NOMO-1 treated with DMSO at 0.1 percent for 48 hours (cell line): Measurements from ENCODE around the gene SUSD2.
"Not testable (repeated sequence)": the region's sequence is repeated elsewhere in the genome, so short reads cannot be mapped to it uniquely, and the experiment has no call there.

Experiments used
- DNase-seq: peaks from one replicate; lab custom pipeline; 2025; ENCODE audit not compliant: unreplicated experiment; lab: John Stamatoyannopoulos, UW

SUSD2 gene

DNA sequence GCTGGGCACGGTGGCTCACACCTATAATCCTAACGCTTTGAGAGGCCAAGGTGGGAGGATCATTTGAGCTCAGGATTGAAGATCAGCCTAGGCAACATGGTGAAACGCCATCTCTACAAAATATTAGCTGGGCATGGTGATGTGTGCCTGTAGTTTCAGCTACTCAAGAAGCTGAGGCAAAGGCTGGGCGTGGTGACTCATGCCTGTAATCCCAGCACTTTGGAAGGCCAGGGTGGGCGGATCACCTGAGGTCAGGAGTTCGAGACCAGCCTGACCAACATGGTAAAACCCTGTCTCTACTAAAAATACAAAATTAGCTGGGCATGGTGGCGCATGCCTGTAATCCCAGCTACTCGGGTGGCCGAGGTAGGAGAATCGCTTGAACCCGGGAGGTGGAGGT is 29.1 kb downstream of the SUSD2 start:
- not testable (repeated sequence) for DNase-seq

DNA sequence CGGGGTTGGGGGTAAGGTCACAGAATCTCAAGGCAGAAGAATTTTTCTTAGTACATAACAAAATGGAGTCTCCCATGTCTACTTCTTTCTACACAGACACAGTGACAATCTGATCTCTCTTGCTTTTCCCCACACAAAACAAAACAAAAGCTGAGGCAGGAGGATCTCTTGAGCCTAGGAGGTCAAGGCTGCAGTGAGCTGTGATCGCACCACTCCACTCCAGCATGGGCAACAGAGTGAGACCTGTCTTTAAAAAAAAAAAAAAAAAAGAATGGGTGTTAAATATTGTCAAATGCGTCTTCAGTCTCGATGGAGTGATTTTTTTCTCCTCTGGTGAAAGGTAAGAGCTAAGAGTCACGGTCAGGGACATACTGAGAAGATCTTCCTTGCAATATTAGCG is 30.4 kb downstream of the SUSD2 start:
- not testable (repeated sequence) for DNase-seq

DNA sequence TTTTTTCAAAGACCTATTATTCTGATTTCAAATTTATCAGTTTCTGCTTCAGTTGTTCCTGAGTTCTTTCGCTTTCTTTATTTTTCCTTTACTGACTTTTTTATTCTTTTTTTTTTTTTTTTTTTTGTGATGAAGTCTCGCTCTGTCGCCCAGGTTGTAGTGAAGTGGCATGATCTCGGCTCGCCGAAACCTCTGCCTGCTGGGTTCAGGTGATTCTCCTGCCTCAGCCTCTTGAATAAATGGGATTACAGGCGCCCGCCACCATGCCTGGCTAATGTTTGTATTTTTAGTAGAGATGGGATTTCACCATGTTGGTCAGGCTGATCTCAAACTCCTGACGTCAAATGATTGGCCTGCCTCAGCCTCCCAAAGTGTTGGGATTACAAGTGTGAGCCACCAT is 31.8 kb downstream of the SUSD2 start:
- not testable (repeated sequence) for DNase-seq

DNA sequence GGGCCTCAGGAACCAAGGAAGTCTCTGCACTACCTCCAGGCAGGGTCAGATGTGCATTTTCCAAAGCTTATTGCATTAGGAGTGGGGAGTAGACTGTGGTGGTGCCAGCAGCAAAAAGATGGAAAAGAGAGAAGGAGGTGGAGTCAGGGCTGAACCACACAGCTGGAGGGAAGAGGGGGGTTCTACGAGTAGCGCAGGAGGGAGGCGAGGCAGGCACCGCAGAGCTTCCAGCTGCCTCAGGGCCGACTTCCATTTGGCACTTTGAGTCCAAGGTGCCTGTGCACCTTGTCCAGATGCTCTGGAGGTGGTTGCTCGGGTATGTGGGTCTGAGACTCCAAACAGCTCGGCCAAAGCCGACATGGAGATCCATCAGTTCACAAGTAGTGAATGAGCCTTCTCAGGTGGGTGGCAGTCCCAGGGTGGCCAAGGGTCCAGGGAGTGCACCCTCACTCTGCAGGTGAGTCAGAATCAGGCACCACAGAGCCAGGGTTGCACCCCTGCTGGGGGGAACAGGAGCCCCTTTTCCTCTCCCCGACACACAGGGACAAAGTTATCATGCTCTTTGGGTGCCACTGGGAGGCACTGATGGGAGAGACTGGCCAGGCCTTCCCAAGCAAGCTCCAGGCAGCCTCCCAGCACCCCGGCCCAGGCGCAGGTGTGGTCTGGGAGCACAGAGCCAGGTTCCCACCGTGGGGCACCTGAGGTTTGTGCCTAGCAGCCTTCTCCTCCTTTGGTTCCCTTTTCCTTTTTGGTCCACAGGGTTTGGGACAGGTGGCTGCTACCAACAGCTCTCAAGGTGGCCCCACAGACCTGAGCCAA is 33.4 kb downstream of the SUSD2 start:
- no peak for DNase-seq

DNA sequence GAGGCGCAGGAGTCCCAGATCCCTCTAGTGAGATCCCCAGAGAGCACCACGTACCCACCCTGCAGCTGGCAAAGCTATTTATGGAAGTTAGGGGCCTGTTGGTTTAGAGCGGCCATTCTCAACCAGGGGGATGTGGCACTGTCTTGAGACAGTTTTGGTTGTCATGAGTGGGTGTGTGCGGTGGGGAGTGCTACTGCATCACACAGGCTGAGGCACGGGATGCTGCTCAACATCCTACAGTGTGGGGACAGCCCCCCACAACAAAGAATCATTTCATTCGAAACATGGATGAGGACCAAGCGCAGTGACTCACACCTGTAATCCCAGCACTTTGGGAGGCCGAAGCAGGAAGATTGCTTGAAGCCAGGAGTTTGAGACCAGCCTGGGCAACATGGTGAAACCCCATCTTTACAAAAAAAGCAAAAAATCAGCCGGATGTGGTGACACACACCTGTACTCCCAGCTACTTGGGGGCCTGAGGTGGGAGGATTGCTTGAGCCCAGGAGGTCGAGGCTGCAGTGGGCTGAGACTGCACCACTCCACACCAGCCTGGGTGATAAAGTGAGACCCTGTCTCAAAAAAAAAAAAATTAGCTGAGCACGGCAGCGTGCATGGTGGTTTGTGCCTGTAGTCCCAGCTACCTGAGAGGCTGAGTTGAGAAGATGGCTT is 35.4 kb downstream of the SUSD2 start:
- DNase-seq, result no peak

DNA sequence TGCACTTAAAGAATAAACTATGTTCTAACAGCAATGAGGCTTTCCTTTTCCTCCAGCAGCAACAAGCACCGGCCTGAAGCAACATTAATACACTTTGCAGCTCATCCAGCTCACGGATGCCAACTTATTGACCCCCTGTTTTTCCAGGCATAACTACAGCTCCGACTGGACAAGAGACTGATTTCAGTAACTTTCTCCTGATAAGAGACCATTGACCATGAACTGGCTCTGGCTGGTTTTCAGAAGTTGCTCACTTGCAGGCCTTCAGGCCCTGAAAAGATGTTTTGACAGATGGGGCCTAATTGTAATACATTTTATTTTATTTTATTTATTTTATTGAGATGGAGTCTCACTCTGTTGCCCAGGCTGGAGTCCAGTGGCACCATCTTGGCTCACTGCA is 36.1 kb downstream of the SUSD2 start:
- DNase-seq, result no peak

DNA sequence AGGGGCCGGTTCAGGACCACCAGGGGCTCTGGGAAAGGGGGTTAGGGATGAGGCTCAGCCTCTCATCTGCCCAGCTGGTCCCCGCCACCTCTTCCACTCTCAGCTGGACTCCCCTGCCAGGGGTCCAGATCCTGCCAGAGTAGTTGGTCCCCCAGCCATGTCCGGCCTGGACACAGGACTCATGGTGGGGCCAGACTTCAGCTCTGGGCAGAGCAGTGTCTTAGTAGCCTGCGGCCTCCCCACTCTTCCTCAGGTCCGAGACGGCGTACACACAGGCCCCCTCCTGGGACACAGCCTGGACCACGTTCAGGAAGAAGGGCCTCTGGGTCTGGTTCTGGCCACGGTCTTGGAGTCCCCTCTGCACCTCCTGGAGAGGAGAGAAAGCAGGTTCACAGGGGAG is 38.5 kb downstream of the SUSD2 start:
- no peak for DNase-seq

DNA sequence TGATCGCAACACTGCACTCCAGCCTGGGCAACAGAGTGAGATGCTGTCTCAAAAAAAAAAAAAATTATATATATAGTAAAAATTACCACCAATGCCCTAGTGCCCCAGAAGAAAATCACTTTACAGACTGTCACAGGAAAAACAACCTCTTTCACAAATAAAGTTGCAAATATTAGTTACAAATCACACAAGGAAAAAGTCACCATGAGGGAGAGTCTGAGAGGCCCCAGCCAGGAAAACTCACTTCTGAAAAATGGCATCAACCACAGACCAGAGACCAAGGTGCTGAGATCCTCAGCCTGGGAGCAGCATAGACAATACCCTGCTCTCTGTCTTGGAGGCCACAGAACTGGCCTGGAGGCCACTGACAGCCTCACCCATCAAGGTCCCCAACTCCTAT is 43.2 kb downstream of the SUSD2 start:
- DNase-seq, result no peak

DNA sequence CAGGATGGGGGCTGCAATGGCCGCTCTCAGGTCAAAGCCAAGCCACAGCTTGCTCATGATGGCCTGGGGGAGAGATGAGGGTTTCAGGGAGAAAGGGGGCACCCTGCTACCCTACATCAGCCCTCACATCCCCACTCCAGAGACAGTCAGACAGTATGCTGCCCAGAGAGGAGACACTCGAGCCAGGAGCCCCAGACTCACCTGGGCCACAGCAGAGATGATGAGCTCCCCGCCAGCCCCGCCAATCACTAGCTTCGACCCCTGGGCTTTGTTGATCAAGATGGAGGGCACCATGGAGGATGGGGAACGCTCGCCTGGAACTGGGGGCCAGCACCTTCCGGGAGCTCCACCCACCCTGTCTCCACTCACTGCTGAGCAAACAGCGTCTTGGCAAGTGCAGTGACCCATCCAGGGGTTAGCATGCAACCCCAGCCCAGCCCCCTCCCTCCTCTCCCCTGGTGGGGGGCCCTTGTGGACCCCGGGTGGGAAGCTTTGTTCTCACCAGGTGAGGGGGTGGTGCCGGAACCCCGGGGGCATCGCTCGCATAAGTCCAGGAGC is 43.8 kb downstream of the SUSD2 start:
- no peak for DNase-seq

DNA sequence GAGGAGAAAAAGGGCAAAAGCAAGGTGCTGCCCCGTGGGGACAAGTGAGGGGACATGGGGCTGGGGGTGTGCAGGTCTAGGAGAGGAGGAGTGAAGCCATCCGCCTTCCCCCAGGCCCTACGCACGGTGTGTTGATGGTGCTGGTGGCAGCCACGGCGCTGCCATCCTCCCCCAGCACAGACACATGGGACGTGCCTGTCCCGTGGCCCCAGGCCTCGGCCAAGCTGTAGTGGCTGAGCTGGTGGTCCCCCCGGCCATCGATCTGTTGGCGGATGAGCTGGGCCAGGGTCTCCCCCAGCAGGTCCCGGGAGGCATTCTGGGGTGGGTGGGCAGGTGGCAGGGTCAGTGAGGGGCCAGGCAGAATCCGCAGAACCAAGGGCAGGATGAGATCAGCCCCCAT is 44.7 kb downstream of the SUSD2 start:
- DNase-seq, result no peak

DNA sequence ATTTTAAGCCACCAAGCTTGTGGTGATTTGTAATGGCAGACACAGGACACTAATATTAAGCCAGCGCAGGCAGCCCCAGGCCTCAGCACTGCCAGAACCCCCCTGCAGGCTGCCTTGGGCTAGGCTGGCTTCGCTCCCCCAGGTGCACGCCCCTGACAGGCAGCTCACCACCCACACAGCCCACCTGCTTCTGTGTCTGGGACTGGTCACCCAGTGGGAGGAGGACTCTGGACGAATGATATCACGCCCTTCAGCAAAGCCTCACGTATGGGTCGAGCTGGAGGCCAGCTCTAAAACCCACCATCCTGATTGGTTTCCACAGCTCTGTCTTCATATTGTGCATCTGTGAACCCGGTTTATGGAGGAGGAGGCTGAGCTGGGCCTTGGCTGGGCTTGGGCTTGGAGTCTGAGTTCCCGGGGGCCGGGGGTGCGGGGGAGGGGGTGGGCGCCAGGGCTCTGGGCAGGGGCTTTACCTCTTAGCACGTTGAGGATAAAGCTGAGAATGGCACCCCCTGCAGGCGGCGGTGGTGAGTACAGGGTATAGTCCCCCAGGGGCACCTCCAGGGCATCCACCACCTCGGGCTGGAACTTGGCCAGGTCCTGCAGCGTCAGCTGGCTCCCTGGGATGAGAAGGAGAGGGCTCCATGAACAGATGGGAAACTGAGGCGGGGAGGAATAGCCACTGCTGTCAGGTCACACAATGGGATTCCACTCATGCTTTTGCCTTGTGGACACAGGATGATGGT is 49.8 kb downstream of the SUSD2 start:
- DNase-seq, result peak; percentile 34

DNA sequence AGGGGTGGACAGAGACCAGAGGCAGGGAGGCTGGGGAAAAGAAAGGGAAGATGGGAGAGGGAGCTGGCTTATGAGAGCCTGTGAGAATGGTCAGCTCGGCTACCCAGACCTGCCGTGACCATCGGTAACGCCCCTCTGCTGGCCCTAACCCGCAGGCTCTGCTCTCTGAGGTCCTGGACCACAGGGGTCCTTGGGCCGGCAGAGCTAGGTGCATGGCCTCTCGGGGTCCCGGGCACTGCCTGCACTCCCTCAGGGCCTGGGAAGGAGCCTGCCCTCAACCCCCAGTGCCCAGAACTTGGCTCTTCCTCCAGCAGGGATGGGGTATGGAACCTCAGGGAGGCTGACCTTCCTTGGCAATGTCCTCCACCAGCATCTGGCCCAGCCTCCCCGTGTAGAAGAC is 50.4 kb downstream of the SUSD2 start:
- no peak for DNase-seq

DNA sequence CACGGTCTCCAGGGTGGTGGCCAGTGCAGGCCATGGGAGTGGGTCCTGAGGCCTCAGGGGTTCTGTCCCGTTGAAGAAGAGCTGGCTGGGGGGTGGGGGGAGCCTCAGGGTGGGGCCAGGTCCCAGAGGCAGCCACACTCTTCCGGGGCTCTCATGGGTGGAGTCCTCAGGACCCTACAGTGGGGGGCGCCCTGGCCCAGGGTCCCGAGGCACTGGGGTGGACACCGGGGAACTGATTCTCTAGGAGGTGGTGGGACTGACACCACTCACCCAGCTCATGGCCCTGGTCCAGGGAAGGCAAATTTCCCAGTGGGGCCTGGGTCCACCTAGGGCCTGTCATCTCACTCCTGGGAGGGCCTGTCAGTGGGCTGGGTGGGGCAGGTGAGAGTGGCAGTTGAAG is 50.8 kb downstream of the SUSD2 start:
- no peak for DNase-seq

DNA sequence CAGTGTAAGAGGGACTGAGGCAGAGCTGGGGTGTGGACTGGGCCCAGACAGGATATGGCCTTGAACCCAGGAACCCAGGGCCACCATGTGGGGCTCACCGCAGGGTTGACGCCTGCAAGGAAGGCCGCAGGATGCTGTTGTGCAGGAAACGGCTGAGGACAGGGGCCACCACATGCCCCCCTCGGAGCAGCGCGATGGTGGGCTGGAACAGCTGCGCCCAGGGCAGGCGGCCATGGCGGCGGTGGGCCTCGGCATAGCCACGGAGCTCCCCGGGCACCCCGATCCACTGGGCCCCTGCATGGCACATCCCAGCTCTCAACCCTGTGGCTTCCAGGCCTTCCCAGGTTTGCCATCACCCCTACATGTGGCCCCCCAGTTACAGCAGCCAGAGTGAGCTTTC is 51.4 kb downstream of the SUSD2 start:
- no peak for DNase-seq

DNA sequence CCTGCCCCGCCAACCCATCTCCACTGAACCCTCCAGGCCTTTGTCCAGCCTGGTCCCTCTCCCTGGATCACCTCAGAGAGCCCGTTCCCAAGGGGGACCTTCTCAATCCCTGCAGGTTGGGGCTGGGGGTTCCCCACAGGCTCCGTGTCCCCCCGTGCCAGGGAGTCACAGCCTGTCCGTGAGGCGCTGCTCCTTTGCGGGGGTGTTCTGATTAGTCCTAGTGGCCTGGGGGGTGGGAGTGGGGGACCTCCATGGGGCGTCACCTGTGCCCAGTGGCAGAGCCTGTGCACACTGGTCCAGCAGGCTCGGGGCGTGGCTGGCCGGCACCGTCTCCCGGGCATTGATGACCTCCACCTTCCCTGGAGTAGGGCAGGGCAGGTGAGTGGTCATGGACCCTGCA is 51.9 kb downstream of the SUSD2 start:
- no peak for DNase-seq

DNA sequence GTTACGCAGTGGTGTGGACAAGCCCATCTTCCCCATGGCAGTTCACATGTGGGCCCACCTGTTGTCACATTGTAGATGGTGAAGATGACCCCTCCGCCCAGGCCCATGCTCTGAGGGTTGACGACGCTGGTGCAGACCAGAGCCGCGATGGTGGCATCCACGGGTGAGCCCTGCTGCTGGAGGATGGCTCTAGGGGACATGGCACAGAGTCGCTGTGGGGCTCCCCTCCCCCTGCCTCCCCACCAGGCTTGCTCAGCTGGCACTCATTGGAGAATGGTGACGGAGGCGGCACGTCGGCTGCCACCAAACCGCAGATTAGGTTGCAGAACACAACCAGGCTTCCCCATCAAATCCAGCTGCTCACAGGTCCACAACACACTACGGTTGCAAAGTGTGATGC is 52.5 kb downstream of the SUSD2 start:
- no peak for DNase-seq

DNA sequence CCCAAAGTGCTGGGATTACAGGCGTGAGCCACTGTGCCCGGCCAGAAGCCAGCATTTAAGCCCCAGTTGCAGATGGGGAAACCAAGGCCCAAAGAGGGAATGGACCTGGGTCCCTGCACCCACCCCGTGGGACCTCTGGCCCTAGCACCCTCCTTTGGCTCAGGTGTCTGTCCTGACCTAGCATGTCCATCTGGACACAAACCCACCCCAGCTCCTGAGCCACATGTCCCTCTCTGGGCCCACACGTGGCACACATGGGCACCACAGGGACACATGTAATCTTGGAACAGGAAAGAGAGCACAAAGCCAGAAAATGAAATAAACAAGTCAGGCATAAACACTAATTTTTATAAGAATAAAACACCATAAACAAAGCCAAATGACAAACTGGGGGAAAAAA is 54.0 kb downstream of the SUSD2 start:
- no peak for DNase-seq

DNA sequence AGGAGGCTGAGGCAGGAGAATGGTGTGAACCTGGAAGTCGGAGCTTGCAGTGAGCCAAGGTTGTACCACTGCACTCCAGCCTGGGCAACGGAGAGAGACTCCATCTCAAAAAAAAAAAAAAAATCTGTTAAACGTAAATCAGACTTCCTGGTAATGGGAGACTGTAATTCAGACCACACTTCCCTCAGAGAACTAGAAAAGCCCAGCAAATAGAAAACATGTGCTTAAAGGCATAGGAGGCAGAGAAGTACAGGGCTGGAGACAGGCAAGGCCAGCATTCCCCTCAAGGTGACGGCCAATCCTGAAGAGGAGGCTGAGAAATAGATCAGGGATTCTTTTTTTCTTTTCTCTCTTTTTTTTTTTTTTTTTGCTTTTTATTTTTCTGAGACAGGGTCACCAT is 55.4 kb downstream of the SUSD2 start:
- no peak for DNase-seq

DNA sequence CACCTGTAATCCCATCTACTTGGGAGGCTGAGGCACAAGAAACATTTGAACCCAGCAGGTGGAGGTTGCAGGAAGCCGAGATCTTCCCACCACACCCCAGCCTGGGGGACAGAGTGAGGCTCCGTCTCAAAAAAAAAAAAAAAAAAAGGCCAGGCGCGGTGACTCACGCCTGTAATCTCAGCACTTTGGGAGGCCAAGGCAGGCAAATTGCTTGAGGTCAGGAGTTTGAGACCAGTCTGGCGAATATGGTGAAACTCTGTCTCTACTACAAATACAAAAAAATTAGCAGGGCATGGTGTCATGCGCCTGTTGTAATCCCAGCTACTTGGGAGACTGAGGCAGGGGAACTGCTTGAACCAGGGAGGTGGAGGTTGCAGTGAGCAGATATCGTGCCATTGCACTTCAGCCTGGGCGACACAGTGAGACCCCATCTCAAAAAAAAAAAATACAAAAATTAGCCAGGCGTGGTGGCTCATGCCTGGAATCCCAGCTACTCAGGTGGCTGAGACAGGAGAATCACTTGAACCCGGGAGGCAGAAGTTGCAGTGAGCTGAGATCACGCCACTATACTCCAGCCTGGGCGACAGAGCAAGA is 56.9 kb downstream of the SUSD2 start:
- DNase-seq, result not testable (repeated sequence)
